Esophagus muscularis mucosa (tissue), 4 donors: Measurements from ENCODE around the gene PID1. TPM values are rescaled to one million over a fixed set of nuclear protein-coding genes. Genes with fewer than 3 reads are reported as not detected.

Experiments
- DNase-seq: peaks from one replicate; pipeline ENCODE4 v3.0.0-alpha.2; 2017; ENCODE audit errors: extremely low spot score
- H3K27ac ChIP-seq, 4 donors: fragments of 200-600 bp; sonication (generic); replicated peaks in 1 of 4; 1 replicate in 3 of 4; 2 replicates in 1 of 4; pipeline ENCODE4 v1.5.1; 2016 to 2019; ENCODE audit warnings: mild to moderate bottlenecking in 1 of 4
- H3K27me3 ChIP-seq, 4 donors: fragments of 200-600 bp; sonication (generic); one replicate each; pipeline versions ENCODE4 v1.5.1 to v1.6.0; 2016 to 2019
- H3K36me3 ChIP-seq, 4 donors: fragments of 200-600 bp; sonication (generic); one replicate each; pipeline ENCODE4 v1.5.1; 2016 to 2019
- H3K4me1 ChIP-seq, 4 donors: fragments of 200-600 bp; sonication (generic); one replicate each; pipeline ENCODE4 v1.5.1; 2016 to 2019
- H3K4me3 ChIP-seq, 4 donors: fragments of 200-600 bp; sonication (generic); 1 replicate in 2 of 4; 2 replicates in 2 of 4; pipeline ENCODE4 v1.5.1; 2016 to 2019; ENCODE audit warnings: mild to moderate bottlenecking in 4 of 4, moderate library complexity in 1 of 4
- H3K9me3 ChIP-seq, 4 donors: fragments of 200-600 bp; sonication (generic); 1 replicate in 3 of 4; 2 replicates in 1 of 4; pipeline ENCODE4 v1.5.1; 2016 to 2019
- EP300 ChIP-seq: sonication (generic); formaldehyde crosslinking; IDR thresholded peaks from one replicate; pipeline ENCODE4 v1.6.1; 2017; ENCODE audit warnings: antibody characterized with exemption
- POLR2A ChIP-seq: fragments of 450-650 bp; IDR thresholded peaks from one replicate; pipeline ENCODE4 v1.6.1; 2017; ENCODE audit warnings: antibody characterized with exemption, moderate library complexity, mild to moderate bottlenecking, low read depth
- POLR2AphosphoS5 ChIP-seq, 2 donors: sonication (generic); formaldehyde crosslinking; IDR thresholded peaks; one replicate each; pipeline ENCODE4 v1.6.1; 2017; ENCODE audit warnings: antibody characterized with exemption in 2 of 2
- WGBS: methylation state at CpG from one replicate; pipeline ENCODE4 v1.1.5; 2018; 5-methylcytosine and 5-hydroxymethylcytosine counted together
- intact Hi-C: fragments of 100-400 bp; cut with DNase I; formaldehyde crosslinking; loops from one replicate; pipeline ENCODE4 v1.15.1; 2023
- total RNA-seq, 4 donors: library from RNA; depleted of rRNA; stranded (reverse); fragments of >200 nt; gene quantifications; one replicate each; pipeline versions ENCODE4 v1.1.0 to v1.2.1, GENCODE V29; 2016
- TF ChIP-seq, protein P1 (sequence below), 3 experiments: fragments of 200-600 bp in 2 of 3; fragments of 450-650 bp in 1 of 3; sonication (generic) in 2 of 3; IDR thresholded peaks; one replicate each; pipeline ENCODE4 v1.5.1; 2017 to 2019; ENCODE audit warnings: antibody characterized with exemption in 3 of 3, mild to moderate bottlenecking in 2 of 3, moderate library complexity in 1 of 3

The PID1 gene
- total RNA-seq, 4 donors from 2014 or later, result 48.2 to 68.7 (median 55.4) TPM

DNA sequence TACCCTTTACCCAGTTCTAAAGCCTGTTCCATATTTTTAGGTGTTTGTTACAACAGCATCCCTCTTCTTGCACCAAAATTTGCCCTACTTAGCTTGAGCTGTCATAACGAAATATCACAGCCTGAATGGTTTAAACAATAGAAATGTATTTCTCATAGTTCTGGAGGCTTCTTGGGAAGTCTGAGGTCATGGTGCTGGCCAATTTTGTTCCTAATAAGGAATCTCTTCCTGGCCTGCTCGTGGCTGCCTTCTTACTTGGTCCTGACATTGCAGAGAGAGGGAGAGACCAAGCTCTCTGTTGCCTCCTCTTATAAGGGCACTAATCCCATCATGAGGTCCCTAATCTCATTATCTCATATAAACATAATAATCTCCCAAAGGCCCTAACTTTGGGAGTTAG is 267.8 kb downstream of the PID1 start:
- Histone ChIP-seq H3K27me3 (no peaks in the 10 kb centered on the region), H3K36me3 (no peaks in the 10 kb centered on the region), H3K27ac (peak overlapping the region in 1 of 4 donors; percentile 25), H3K4me3 (no peak overlapping the region), H3K4me1 (peaks cover 0 to 10% (median 2%) of the 10 kb centered on the region in 4 donors), H3K9me3 (peaks cover 0 to 12% (median 0%) of the 10 kb centered on the region in 4 donors)
- TF ChIP-seq, protein P1, sequence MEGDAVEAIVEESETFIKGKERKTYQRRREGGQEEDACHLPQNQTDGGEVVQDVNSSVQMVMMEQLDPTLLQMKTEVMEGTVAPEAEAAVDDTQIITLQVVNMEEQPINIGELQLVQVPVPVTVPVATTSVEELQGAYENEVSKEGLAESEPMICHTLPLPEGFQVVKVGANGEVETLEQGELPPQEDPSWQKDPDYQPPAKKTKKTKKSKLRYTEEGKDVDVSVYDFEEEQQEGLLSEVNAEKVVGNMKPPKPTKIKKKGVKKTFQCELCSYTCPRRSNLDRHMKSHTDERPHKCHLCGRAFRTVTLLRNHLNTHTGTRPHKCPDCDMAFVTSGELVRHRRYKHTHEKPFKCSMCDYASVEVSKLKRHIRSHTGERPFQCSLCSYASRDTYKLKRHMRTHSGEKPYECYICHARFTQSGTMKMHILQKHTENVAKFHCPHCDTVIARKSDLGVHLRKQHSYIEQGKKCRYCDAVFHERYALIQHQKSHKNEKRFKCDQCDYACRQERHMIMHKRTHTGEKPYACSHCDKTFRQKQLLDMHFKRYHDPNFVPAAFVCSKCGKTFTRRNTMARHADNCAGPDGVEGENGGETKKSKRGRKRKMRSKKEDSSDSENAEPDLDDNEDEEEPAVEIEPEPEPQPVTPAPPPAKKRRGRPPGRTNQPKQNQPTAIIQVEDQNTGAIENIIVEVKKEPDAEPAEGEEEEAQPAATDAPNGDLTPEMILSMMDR (IDR thresholded peaks at IDR 0.05), result no peak
- TF ChIP-seq POLR2AphosphoS5 (IDR thresholded peaks at IDR 0.05) (no peak), EP300 (no peak), POLR2A (no peak)
- intact Hi-C loops, result no loop called here
- no peak for DNase-seq
- WGBS, result 12% methylated on average over 2 of the region's 2 CpGs

DNA sequence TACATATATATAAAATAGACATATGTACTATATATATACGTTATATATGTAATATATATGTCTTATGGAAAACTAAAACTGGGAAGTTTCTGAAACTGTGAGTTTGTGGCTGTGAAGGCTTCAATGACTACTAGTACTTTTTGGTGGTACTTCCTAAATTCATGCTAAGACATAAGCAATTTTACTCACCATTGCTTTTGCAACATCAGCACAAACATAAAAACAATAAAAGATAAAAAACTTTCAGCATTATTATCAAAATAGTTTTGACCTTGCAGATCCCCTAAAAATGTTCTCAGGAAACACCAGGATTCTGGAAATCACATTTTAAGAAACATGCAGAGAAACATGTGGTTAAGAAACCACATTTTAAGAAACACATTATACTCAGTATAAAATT is 269.9 kb downstream of the PID1 start:
- WGBS, result 70% methylated on average over 1 of the region's 1 CpG
- intact Hi-C loops, result no loop called here
- H3K4me3 ChIP-seq, result no peak overlapping the region

DNA sequence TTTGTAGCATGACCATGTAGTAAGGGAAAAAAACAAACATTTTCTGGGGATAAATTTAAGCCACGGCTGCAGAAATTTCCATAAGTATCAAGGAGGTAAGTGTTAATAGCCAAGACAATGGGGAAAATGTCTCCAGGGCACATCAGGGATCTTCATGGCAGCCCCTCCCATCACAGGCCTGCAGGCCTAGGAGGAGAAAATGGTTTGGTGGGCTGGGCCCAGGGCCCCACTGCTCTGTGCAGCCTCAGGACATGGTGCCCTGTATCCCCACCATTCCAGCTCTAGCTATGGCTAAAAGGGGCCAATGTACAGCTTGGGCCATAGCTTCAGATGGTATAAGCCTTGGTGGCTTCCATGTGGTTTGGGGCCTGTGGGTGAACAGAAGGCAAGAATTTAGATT is 271.8 kb downstream of the PID1 start:
- no peak overlapping the region for H3K4me3 ChIP-seq
- no peak overlapping the region for H3K27ac ChIP-seq
- H3K9me3 ChIP-seq, result peaks cover 0 to 12% (median 0%) of the 10 kb centered on the region in 4 donors
- WGBS, result 73% methylated on average over 1 of the region's 1 CpG
- DNase-seq, result no peak
- no peaks in the 10 kb centered on the region for H3K36me3 ChIP-seq
- intact Hi-C loops, result no loop called here
- TF ChIP-seq, protein P1 (IDR thresholded peaks at IDR 0.05), result no peak
- TF ChIP-seq EP300, result no peak
- TF ChIP-seq POLR2A, result no peak
- no peak for TF ChIP-seq POLR2AphosphoS5 (IDR thresholded peaks at IDR 0.05)
- H3K27me3 ChIP-seq, result no peaks in the 10 kb centered on the region
- peaks cover 0 to 10% (median 2%) of the 10 kb centered on the region in 4 donors for H3K4me1 ChIP-seq

More for the DNA sequence above, 269.9 kb downstream of the PID1 start:
- no peaks in the 10 kb centered on the region for H3K36me3 ChIP-seq
- no peak for TF ChIP-seq POLR2A
- no peak for TF ChIP-seq POLR2AphosphoS5 (IDR thresholded peaks at IDR 0.05)
- TF ChIP-seq, protein P1 (IDR thresholded peaks at IDR 0.05), result no peak
- no peak for TF ChIP-seq EP300
- no peaks in the 10 kb centered on the region for H3K27me3 ChIP-seq
- no peak overlapping the region for H3K27ac ChIP-seq
- H3K9me3 ChIP-seq, result peaks cover 0 to 12% (median 0%) of the 10 kb centered on the region in 4 donors
- no peak for DNase-seq
- peaks cover 0 to 10% (median 2%) of the 10 kb centered on the region in 4 donors for H3K4me1 ChIP-seq

DNA sequence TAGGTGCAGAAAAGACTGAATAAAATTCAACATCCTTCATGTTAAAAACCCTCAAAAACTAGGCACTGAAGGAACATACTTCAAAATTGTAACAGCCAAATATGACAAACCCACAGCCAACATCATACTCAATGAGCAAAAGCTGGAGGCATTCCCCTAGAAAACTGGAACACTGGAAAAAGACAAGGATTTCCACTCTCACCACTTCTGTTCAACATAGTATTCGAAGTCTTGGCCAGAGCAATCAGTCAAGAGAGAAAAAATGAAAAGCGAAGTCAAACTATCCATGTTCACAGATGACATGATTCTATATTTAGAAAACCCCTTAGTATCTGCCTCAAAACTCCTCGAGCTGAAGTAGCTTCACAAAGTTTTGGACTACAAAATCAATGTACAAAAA is 282.3 kb downstream of the PID1 start:
- H3K9me3 ChIP-seq, result no peaks in the 10 kb centered on the region
- no peak overlapping the region for H3K27ac ChIP-seq
- no peak for DNase-seq
- no peaks in the 10 kb centered on the region for H3K27me3 ChIP-seq
- whole genome bisulfite sequencing, result 54% methylated on average over 3 of the region's 3 CpGs
- H3K4me3 ChIP-seq, result no peak overlapping the region
- intact Hi-C loops, result no loop called here
- TF ChIP-seq, protein P1 (IDR thresholded peaks at IDR 0.05), result no peak
- TF ChIP-seq POLR2A (no peak), POLR2AphosphoS5 (IDR thresholded peaks at IDR 0.05) (no peak), EP300 (no peak)
- no peaks in the 10 kb centered on the region for H3K36me3 ChIP-seq
- no peaks in the 10 kb centered on the region for H3K4me1 ChIP-seq
